Keratinocyte (primary cell): ENCODE results near the gene ARHGAP32.

Experiments used
- EZH2 ChIP-seq: IDR thresholded peaks from one replicate; pipeline ENCODE4 v1.6.1; 2012; ENCODE audit warnings: inconsistent platforms, mild to moderate bottlenecking, low read length, moderate library complexity
- TF ChIP-seq, protein P1 (sequence below), 3 experiments: IDR thresholded peaks in 1 of 3; conservative IDR thresholded peaks in 1 of 3; optimal IDR thresholded peaks in 1 of 3; 2 replicates in 2 of 3; 3 replicates in 1 of 3; pipeline versions ENCODE3 to v1.5.1; 2011; ENCODE audit warnings: low read length in 3 of 3, mild to moderate bottlenecking in 3 of 3, moderate library complexity in 2 of 3, control low read depth in 1 of 3, inconsistent platforms in 1 of 3; ENCODE audit not compliant: insufficient read depth in 2 of 3; ENCODE audit errors: extremely low read depth in 1 of 3

DNA sequence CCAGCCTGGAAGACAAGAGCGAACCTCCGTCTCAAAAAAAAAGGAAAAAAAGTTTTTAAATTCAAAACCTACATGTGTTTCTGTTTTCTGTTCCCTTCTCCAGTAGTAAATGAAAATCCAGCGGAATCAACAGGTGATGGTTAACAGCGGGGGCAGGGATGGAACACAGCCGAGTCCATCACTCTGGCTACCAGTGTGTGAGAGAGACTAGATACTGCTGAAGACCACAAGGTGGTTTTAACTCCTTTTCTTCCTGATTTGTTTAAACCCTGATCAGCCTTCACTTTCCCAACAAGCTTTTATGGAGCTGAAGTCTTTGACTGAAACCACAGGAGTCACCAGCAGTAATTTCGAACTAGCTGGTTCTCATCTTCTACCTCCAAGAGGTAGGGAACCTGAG lies 3.6 kb upstream of the ARHGAP32 start:
- TF ChIP-seq, protein P1, sequence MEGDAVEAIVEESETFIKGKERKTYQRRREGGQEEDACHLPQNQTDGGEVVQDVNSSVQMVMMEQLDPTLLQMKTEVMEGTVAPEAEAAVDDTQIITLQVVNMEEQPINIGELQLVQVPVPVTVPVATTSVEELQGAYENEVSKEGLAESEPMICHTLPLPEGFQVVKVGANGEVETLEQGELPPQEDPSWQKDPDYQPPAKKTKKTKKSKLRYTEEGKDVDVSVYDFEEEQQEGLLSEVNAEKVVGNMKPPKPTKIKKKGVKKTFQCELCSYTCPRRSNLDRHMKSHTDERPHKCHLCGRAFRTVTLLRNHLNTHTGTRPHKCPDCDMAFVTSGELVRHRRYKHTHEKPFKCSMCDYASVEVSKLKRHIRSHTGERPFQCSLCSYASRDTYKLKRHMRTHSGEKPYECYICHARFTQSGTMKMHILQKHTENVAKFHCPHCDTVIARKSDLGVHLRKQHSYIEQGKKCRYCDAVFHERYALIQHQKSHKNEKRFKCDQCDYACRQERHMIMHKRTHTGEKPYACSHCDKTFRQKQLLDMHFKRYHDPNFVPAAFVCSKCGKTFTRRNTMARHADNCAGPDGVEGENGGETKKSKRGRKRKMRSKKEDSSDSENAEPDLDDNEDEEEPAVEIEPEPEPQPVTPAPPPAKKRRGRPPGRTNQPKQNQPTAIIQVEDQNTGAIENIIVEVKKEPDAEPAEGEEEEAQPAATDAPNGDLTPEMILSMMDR (optimal IDR thresholded peaks at IDR 0.05 in 1 of 3, IDR thresholded peaks at IDR 0.05 in 1 of 3, conservative IDR thresholded peaks at IDR 0.05 in 1 of 3; ENCODE audit: extremely low read depth in 1 of 3, insufficient read depth in 2 of 3, low read length in 3 of 3), result no peak
- TF ChIP-seq EZH2, result no peak
